ENCODE results near the gene PAQR9. TPM values are rescaled to one million over a fixed set of nuclear protein-coding genes. Genes with fewer than 3 reads are reported as not detected.
"Not testable (repeated sequence)": the region's sequence is repeated elsewhere in the genome, so short reads cannot be mapped to it uniquely, and the experiment has no call there.

PAQR9 gene
- total RNA-seq, 3 donors from 2014 or later (not counting 1 experiment from before 2014, with no cell fraction given), result not detected

- no peak for TF ChIP-seq CTCF (IDR thresholded peaks at IDR 0.05)
- Mint-ChIP-seq H3K9me3 (no peaks in the 10 kb centered on the region), H3K36me3 (no peaks in the 10 kb centered on the region), H3K4me3 (no peak overlapping the region), H3K27ac (no peak overlapping the region), H3K27me3 (ENCODE audit: low read depth in 2 of 2) (peaks cover 9 to 18% of the 10 kb centered on the region in 2 donors), H3K4me1 (peaks cover 0 to 7% of the 10 kb centered on the region in 2 donors)
- no peak for ATAC-seq
- no peak overlapping the region for H3K27ac ChIP-seq (ENCODE audit: low read length)
- WGBS (ENCODE audit: insufficient coverage), result 92% methylated on average over 7 of the region's 7 CpGs
- no peaks in the 10 kb centered on the region for H3K27me3 ChIP-seq (ENCODE audit: control insufficient read depth, insufficient read depth, low read length)
- H3K36me3 ChIP-seq (ENCODE audit: control insufficient read depth, insufficient read depth, low read length), result no peaks in the 10 kb centered on the region
- intact Hi-C loops (cut with micrococcal nuclease), result no loop called here
- H3K4me3 ChIP-seq (ENCODE audit: low read length), result no peak overlapping the region
- H3K9me3 ChIP-seq (ENCODE audit: control insufficient read depth, insufficient read depth, low read length), result no peaks in the 10 kb centered on the region
- DNase-seq, result no peak
- H3K4me1 ChIP-seq (ENCODE audit: control insufficient read depth, insufficient read depth, low read length), result no peaks in the 10 kb centered on the region
These were observed 28.8 kb upstream of the PAQR9 start for GRCh38 chr3:142992323-142992722.

- TF ChIP-seq CTCF (IDR thresholded peaks at IDR 0.05), result no peak
- Histone ChIP-seq H3K4me3 (ENCODE audit: low read length) (no peak overlapping the region), H3K27ac (ENCODE audit: low read length) (no peak overlapping the region), H3K36me3 (ENCODE audit: control insufficient read depth, insufficient read depth, low read length) (no peaks in the 10 kb centered on the region), H3K9me3 (ENCODE audit: control insufficient read depth, insufficient read depth, low read length) (no peaks in the 10 kb centered on the region), H3K27me3 (ENCODE audit: control insufficient read depth, insufficient read depth, low read length) (no peaks in the 10 kb centered on the region), H3K4me1 (ENCODE audit: control insufficient read depth, insufficient read depth, low read length) (no peaks in the 10 kb centered on the region)
- H3K4me3 Mint-ChIP-seq, result no peak overlapping the region
- no peak overlapping the region for H3K27ac Mint-ChIP-seq
- H3K4me1 Mint-ChIP-seq, result peaks cover 0 to 7% of the 10 kb centered on the region in 2 donors
- ATAC-seq (no peak), DNase-seq (no peak)
- peaks cover 9 to 13% of the 10 kb centered on the region in 2 donors for H3K27me3 Mint-ChIP-seq (ENCODE audit: low read depth in 2 of 2)
- intact Hi-C loops (cut with micrococcal nuclease), result no loop called here
- WGBS (ENCODE audit: insufficient coverage), result 81% methylated on average over 5 of the region's 5 CpGs
- no peaks in the 10 kb centered on the region for H3K9me3 Mint-ChIP-seq
- no peaks in the 10 kb centered on the region for H3K36me3 Mint-ChIP-seq
These were observed 27.2 kb upstream of the PAQR9 start for GRCh38 chr3:142990721-142991120.

- H3K4me1 Mint-ChIP-seq; H3K36me3 ChIP-seq (ENCODE audit: control insufficient read depth, insufficient read depth, low read length); H3K4me1 ChIP-seq (ENCODE audit: control insufficient read depth, insufficient read depth, low read length); H3K27ac Mint-ChIP-seq; H3K9me3 Mint-ChIP-seq; intact Hi-C loops (cut with micrococcal nuclease); H3K36me3 Mint-ChIP-seq; H3K4me3 ChIP-seq (ENCODE audit: low read length); ATAC-seq; H3K27ac ChIP-seq (ENCODE audit: low read length); H3K4me3 Mint-ChIP-seq; H3K27me3 ChIP-seq (ENCODE audit: control insufficient read depth, insufficient read depth, low read length); DNase-seq; H3K9me3 ChIP-seq (ENCODE audit: control insufficient read depth, insufficient read depth, low read length): not testable (repeated sequence)
- WGBS (ENCODE audit: insufficient coverage), result no CpG with 5 or more reads among the region's 3 CpGs
- H3K27me3 Mint-ChIP-seq (ENCODE audit: low read depth in 2 of 2), result peaks cover 11 to 18% of the 10 kb centered on the region in 2 donors
These were observed 25.4 kb upstream of the PAQR9 start for GRCh38 chr3:142988826-142989225.

GRCh38 chr3:142988221-142988620, 24.7 kb upstream of the PAQR9 start:
- H3K4me3 Mint-ChIP-seq; H3K4me1 ChIP-seq (ENCODE audit: control insufficient read depth, insufficient read depth, low read length); H3K27ac ChIP-seq (ENCODE audit: low read length); H3K27me3 ChIP-seq (ENCODE audit: control insufficient read depth, insufficient read depth, low read length); H3K9me3 ChIP-seq (ENCODE audit: control insufficient read depth, insufficient read depth, low read length); ATAC-seq; DNase-seq; intact Hi-C loops (cut with micrococcal nuclease); H3K9me3 Mint-ChIP-seq; H3K36me3 ChIP-seq (ENCODE audit: control insufficient read depth, insufficient read depth, low read length); H3K36me3 Mint-ChIP-seq; H3K27ac Mint-ChIP-seq; H3K4me1 Mint-ChIP-seq; H3K4me3 ChIP-seq (ENCODE audit: low read length): not testable (repeated sequence)
- WGBS (ENCODE audit: insufficient coverage), result 100% methylated on average over 1 of the region's 2 CpGs
- H3K27me3 Mint-ChIP-seq (ENCODE audit: low read depth in 2 of 2), result peaks cover 15 to 21% of the 10 kb centered on the region in 2 donors
